ENCODE results near the gene SLC26A1.

Gene SLC26A1

DNA sequence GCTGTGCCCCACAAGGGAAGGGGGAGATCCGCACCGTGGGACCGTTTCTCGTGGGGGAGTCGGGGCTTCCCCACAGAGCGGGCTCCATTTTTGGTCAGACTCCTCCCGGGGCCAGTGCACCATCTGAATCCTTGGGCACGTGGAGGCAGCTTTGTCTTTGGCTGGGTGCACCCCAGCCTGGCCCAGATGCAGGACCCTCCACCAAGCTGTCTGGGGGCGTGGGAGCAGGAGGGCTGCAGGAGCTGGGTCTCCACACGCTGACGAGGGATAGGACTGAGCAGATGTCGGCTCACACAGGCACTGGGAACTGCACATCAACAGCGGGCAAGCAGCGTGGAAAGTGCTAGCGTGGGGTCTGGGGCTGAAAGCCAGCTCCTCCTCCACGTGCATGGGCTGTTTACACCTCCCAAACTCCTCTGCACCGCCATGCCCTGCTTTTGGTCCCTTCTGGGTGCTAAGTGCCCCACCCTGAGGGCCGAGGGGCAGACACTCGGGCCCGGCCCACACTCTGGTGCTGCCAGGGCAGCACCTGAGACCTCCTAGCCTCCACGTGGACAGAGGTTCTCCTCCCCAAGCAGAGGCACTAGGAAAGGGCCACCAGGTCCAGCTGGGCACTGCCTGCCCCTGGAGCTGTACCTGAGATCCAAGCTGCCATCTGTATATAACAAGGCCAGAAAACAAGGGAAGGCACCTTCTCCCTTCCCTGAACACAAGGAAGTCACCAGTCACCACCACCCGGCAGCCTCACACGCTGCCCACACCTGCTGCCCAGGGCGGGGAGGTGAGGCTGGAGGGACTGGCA is 33.7 kb downstream of the SLC26A1 start:
- TF ChIP-seq, protein P1, sequence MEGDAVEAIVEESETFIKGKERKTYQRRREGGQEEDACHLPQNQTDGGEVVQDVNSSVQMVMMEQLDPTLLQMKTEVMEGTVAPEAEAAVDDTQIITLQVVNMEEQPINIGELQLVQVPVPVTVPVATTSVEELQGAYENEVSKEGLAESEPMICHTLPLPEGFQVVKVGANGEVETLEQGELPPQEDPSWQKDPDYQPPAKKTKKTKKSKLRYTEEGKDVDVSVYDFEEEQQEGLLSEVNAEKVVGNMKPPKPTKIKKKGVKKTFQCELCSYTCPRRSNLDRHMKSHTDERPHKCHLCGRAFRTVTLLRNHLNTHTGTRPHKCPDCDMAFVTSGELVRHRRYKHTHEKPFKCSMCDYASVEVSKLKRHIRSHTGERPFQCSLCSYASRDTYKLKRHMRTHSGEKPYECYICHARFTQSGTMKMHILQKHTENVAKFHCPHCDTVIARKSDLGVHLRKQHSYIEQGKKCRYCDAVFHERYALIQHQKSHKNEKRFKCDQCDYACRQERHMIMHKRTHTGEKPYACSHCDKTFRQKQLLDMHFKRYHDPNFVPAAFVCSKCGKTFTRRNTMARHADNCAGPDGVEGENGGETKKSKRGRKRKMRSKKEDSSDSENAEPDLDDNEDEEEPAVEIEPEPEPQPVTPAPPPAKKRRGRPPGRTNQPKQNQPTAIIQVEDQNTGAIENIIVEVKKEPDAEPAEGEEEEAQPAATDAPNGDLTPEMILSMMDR (conservative IDR thresholded peaks at IDR 0.05; ENCODE audit: control insufficient read depth, insufficient read depth, low read depth, low read length), result no peak
- DNase-seq (ENCODE audit: low read depth), result no peak
- no peak overlapping the region for H3K4me3 ChIP-seq (ENCODE audit: control insufficient read depth, low read depth, low read length)

DNA sequence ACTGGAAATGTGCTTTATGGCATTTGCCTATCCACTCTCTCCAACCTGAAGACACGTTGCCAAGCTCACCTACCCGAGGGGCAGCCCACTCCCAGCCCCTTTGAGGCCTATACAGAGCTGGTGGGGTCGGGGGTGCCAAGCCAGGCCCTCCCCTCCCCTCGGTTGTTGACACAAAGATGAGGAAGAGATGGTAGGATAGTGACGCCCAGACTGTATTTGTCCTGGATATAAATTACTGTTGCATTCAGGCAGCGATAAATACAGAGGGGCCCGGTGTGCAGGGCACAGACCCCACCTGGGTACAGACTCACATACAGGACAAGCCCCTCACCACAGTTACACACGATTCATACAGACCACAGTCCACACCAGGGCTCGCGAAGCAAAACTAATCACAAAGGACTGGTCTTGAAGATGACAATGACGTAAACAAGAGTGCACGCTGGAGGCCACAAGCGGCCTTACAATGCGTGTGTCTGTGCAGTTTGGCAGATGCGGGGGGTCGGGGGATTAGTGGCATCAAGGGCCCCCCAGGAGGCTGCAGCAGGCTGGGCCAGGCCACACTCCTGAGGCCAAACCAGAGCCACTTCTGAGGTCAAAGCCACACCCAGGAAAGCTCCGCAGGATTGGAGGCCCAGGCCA is 34.4 kb downstream of the SLC26A1 start:
- DNase-seq (ENCODE audit: low read depth), result no peak
- TF ChIP-seq, protein P1 (conservative IDR thresholded peaks at IDR 0.05; ENCODE audit: control insufficient read depth, insufficient read depth, low read depth, low read length), result no peak
- H3K4me3 ChIP-seq (ENCODE audit: control insufficient read depth, low read depth, low read length), result no peak overlapping the region

DNA sequence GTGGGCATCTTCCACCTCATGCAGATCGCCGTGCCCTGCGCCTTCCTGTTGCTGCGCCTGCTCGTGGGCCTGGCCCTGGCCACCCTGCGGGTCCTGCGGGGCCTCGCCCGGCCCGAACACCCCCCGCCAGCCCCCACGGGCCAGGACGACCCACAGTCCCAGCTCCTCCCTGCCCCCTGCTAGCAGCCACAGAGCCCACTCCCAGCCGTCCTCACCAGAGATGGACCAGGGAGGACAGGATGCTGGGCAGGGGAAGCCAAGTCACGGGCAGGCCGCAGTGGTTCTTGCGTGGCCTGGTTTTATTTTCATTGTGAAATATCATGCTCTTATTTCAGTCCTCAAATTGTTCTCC is 34.9 kb downstream of the SLC26A1 start:
- TF ChIP-seq, protein P1 (conservative IDR thresholded peaks at IDR 0.05; ENCODE audit: control insufficient read depth, insufficient read depth, low read depth, low read length), result no peak
- no peak overlapping the region for H3K4me3 ChIP-seq (ENCODE audit: control insufficient read depth, low read depth, low read length)
- DNase-seq (ENCODE audit: low read depth), result no peak

DNA sequence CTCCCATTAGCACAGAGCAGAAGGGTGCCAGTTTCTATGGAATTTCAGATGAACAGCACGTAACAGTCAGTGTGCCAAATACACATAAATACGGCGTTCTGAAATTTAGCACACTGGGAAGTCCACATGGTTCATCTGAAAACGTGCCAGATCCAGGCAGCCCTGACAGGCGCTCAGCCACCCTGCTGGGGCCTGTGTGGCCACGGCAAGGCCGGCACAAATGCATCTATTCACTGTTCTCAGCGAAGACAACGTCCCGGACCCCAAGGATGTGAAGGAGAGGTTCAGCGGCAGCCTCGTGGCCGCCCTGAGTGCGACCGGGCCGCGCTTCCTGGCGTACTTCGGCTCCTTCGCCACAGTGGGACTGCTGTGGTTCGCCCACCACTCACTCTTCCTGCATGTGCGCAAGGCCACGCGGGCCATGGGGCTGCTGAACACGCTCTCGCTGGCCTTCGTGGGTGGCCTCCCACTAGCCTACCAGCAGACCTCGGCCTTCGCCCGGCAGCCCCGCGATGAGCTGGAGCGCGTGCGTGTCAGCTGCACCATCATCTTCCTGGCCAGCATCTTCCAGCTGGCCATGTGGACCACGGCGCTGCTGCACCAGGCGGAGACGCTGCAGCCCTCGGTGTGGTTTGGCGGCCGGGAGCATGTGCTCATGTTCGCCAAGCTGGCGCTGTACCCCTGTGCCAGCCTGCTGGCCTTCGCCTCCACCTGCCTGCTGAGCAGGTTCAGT is 35.5 kb downstream of the SLC26A1 start:
- TF ChIP-seq, protein P1 (conservative IDR thresholded peaks at IDR 0.05; ENCODE audit: control insufficient read depth, insufficient read depth, low read depth, low read length), result no peak
- DNase-seq (ENCODE audit: low read depth), result no peak
- no peak overlapping the region for H3K4me3 ChIP-seq (ENCODE audit: control insufficient read depth, low read depth, low read length)

DNA sequence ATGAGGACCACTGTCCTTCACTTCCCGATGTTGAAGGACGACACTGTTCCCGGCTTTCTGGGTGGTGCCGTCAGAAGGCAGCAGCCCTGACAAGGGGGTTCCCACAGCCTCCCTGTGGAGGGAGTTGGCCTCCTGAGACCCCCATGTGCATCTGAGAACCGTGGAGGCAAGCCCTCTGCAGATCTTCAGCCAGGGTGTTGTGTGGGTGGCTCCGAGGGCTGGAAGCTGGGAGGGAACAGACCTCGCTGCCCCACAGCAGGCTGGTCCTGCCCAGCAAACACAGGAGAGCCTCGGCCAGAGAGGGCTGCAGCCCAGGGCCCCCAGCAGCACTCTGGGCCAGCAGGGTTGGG is 36.0 kb downstream of the SLC26A1 start:
- TF ChIP-seq, protein P1 (conservative IDR thresholded peaks at IDR 0.05; ENCODE audit: control insufficient read depth, insufficient read depth, low read depth, low read length), result no peak
- no peak overlapping the region for H3K4me3 ChIP-seq (ENCODE audit: control insufficient read depth, low read depth, low read length)
- no peak for DNase-seq (ENCODE audit: low read depth)

DNA sequence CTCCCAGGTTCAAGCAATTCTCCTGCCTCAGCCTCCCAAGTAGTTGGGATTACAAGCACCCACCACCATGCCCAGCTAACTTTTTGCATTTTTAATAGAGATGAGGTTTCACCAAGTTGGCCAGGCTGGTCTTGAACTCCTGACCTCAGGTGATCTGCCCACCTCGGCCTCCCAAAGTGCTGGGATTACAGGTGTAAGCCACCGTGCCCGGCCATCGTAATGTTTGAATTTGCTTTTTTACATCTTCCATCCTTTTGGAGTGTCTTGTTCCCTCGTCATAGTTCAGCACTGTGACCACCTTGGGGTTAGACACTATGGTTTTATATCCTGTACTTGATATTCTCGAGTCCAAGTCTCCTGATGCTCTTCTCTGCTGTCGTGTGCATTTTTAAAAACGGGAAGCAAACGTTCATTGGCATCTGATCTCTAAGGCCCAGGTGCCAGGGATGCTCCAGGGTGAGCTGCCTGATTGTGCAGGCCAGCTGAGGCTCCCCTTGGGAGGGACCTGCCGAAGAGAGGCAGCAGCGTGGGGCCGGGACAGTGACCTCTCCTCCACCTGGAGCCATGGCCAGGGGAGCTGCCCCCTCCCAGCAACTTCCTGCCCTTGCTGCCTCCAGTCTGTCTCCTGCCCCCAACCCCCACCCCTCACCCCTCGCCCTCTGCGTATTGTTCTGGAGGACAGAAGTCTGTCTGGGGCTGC is 36.5 kb downstream of the SLC26A1 start:
- H3K4me3 ChIP-seq (ENCODE audit: control insufficient read depth, low read depth, low read length), result no peak overlapping the region
- TF ChIP-seq, protein P1 (conservative IDR thresholded peaks at IDR 0.05; ENCODE audit: control insufficient read depth, insufficient read depth, low read depth, low read length), result no peak
- DNase-seq (ENCODE audit: low read depth), result no peak

Data from fibroblast of mammary gland (primary cell).